ENCODE data around the gene ERRFI1. TPM values are rescaled to one million over a fixed set of nuclear protein-coding genes. Genes with fewer than 3 reads are reported as not detected.

ERRFI1 gene
- total RNA-seq, 4 donors from 2014 or later, result 19.0 to 67.6 (median 39.6) TPM

DNA sequence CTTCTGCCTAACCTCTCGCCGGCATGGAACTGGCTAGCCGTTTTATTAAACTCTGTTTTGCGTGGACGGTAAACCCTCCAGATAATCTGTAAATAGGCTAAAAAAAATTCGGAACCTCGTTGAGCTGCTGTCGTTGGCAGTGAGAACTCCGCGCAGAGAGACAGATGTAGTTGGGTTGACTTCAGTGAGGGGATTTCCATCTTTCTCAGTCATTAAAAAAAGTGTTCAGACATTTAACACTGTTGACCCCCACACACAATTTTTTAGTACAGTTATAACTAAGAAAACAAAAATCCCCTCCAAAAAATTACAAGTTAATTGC, 64.1 kb downstream of the ERRFI1 start:
- TF ChIP-seq, protein P1, sequence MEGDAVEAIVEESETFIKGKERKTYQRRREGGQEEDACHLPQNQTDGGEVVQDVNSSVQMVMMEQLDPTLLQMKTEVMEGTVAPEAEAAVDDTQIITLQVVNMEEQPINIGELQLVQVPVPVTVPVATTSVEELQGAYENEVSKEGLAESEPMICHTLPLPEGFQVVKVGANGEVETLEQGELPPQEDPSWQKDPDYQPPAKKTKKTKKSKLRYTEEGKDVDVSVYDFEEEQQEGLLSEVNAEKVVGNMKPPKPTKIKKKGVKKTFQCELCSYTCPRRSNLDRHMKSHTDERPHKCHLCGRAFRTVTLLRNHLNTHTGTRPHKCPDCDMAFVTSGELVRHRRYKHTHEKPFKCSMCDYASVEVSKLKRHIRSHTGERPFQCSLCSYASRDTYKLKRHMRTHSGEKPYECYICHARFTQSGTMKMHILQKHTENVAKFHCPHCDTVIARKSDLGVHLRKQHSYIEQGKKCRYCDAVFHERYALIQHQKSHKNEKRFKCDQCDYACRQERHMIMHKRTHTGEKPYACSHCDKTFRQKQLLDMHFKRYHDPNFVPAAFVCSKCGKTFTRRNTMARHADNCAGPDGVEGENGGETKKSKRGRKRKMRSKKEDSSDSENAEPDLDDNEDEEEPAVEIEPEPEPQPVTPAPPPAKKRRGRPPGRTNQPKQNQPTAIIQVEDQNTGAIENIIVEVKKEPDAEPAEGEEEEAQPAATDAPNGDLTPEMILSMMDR (IDR thresholded peaks at IDR 0.05), result no peak
- TF ChIP-seq POLR2A (IDR thresholded peaks at IDR 0.05), result no peak
- peaks cover 0 to 5% of the 10 kb centered on the region in 2 donors for H3K4me1 ChIP-seq

More for the DNA sequence above, 64.1 kb downstream of the ERRFI1 start:
- H3K36me3 ChIP-seq, result no peaks in the 10 kb centered on the region
- peak overlapping the region; percentile 81 to 86 for H3K4me3 ChIP-seq
- intact Hi-C loops (cut with DNase I; ENCODE audit: low total_unique reads), result no loop called here
- H3K27ac ChIP-seq, result peak overlapping the region; percentile 92 to 94
- no peak for DNase-seq
- H3K9me3 ChIP-seq, result no peaks in the 10 kb centered on the region
- H3K27me3 ChIP-seq, result no peaks in the 10 kb centered on the region

Small RNAs within 50 kb of the gene (small RNA-seq; reads per million reads assigned to genes)
- gene RF00019, result not detected

Other genes with a start within 250 kb of the ERRFI1 start
- 10 to 100 TPM in 3 of 4 donors, 1 to 10 TPM in 1; 6.9 to 69.0 (median 20.7) TPM for gene PER3, start 242.0 kb downstream of the ERRFI1 start, total RNA-seq
- not detected for gene UTS2, start 173.2 kb downstream of the ERRFI1 start, total RNA-seq
- gene TNFRSF9, start 85.5 kb downstream of the ERRFI1 start, total RNA-seq, result not detected
- gene PARK7, start 64.6 kb downstream of the ERRFI1 start, total RNA-seq, result 100 to 1,000 TPM in 3 of 4 donors, 10 to 100 TPM in 1; 91.7 to 176 (median 166) TPM

All from uterus (tissue), 4 donors.